Astrocyte (in vitro differentiated cells and primary cell): Measurements from ENCODE around the gene OR1L6. TPM values are rescaled to one million over a fixed set of nuclear protein-coding genes. Genes with fewer than 3 reads are reported as not detected.

ENCODE experiments used
- DNase-seq: peaks from one replicate; pipeline ENCODE4 v3.0.0-alpha.2; 2010; ENCODE audit warnings: low read depth
- FAIRE-seq: peaks from 2 replicates; lab custom pipeline; 2011; peaks lifted over from hg19 to GRCh38; lab: Jason Lieb, UNC
- H2AFZ ChIP-seq: 2 replicates; pipeline ENCODE4 v1.6.0; 2012; ENCODE audit warnings: low read depth, low read length, inconsistent platforms
- H3K27ac ChIP-seq: 2 replicates; pipeline ENCODE4 v1.5.1; 2011; ENCODE audit warnings: low read depth, low read length, inconsistent platforms
- H3K27me3 ChIP-seq: 2 replicates; pipeline ENCODE4 v1.6.0; 2011; ENCODE audit warnings: low read length, inconsistent platforms; ENCODE audit not compliant: insufficient read depth
- H3K36me3 ChIP-seq: 2 replicates; pipeline ENCODE4 v1.5.1; 2011; ENCODE audit warnings: low read length, inconsistent platforms; ENCODE audit not compliant: insufficient read depth
- H3K4me1 ChIP-seq: 2 replicates; pipeline ENCODE4 v1.5.1; 2011; ENCODE audit warnings: low read length, inconsistent platforms; ENCODE audit not compliant: insufficient read depth
- H3K4me2 ChIP-seq: 2 replicates; pipeline ENCODE4 v1.6.0; 2012; ENCODE audit warnings: low read length, inconsistent platforms
- H3K4me3 ChIP-seq: 2 replicates; pipeline ENCODE4 v1.5.1; 2011; ENCODE audit warnings: low read depth, mild to moderate bottlenecking, low read length, inconsistent platforms; ENCODE audit not compliant: insufficient read depth
- H3K79me2 ChIP-seq: 2 replicates; pipeline ENCODE4 v1.6.0; 2012; ENCODE audit warnings: mild to moderate bottlenecking, low read length, inconsistent platforms; ENCODE audit not compliant: insufficient read depth
- H3K9ac ChIP-seq: 2 replicates; pipeline ENCODE4 v1.6.0; 2012; ENCODE audit warnings: mild to moderate bottlenecking, low read length, inconsistent platforms
- H3K9me3 ChIP-seq: 2 replicates; pipeline ENCODE4 v1.5.1; 2012; ENCODE audit warnings: low read depth, mild to moderate bottlenecking, low read length, inconsistent platforms; ENCODE audit not compliant: insufficient read depth
- H4K20me1 ChIP-seq: 2 replicates; pipeline ENCODE4 v1.6.0; 2012; ENCODE audit warnings: low read length, inconsistent platforms; ENCODE audit not compliant: insufficient read depth
- H3K27ac Mint-ChIP-seq: one replicate; pipeline ENCODE4 v1.8.0; 2021; ENCODE audit warnings: mild to moderate bottlenecking, mixed read lengths; ENCODE audit not compliant: unreplicated experiment
- H3K27me3 Mint-ChIP-seq: one replicate; pipeline ENCODE4 v1.8.0; 2021; ENCODE audit warnings: low read depth, mixed read lengths; ENCODE audit not compliant: unreplicated experiment
- H3K36me3 Mint-ChIP-seq: one replicate; pipeline ENCODE4 v1.8.0; 2021; ENCODE audit warnings: low read depth, mixed read lengths; ENCODE audit not compliant: unreplicated experiment
- H3K4me1 Mint-ChIP-seq: one replicate; pipeline ENCODE4 v1.8.0; 2021; ENCODE audit warnings: low read depth, mixed read lengths; ENCODE audit not compliant: unreplicated experiment
- H3K4me3 Mint-ChIP-seq: one replicate; pipeline ENCODE4 v1.8.0; 2021; ENCODE audit warnings: mild to moderate bottlenecking, moderate library complexity, mixed read lengths; ENCODE audit not compliant: unreplicated experiment
- H3K9me3 Mint-ChIP-seq: one replicate; pipeline ENCODE4 v1.8.0; 2021; ENCODE audit warnings: mild to moderate bottlenecking, mixed read lengths; ENCODE audit not compliant: unreplicated experiment
- EZH2 ChIP-seq: IDR thresholded peaks from 2 replicates; pipeline ENCODE4 v1.6.1; 2012; ENCODE audit warnings: mild to moderate bottlenecking, low read length, inconsistent platforms; ENCODE audit not compliant: insufficient read depth
- total RNA-seq: library from RNA; stranded (reverse); gene quantifications from 2 replicates; pipeline ENCODE4 v1.2.1, GENCODE V29; 2021
- TF ChIP-seq, protein P1 (sequence below): IDR thresholded peaks from 2 replicates; pipeline ENCODE4 v1.5.1; 2011; ENCODE audit warnings: low read depth, mild to moderate bottlenecking, inconsistent platforms, low read length, moderate library complexity; ENCODE audit not compliant: insufficient read depth

Gene OR1L6
- total RNA-seq, 1 donor from 2014 or later: not detected

DNA sequence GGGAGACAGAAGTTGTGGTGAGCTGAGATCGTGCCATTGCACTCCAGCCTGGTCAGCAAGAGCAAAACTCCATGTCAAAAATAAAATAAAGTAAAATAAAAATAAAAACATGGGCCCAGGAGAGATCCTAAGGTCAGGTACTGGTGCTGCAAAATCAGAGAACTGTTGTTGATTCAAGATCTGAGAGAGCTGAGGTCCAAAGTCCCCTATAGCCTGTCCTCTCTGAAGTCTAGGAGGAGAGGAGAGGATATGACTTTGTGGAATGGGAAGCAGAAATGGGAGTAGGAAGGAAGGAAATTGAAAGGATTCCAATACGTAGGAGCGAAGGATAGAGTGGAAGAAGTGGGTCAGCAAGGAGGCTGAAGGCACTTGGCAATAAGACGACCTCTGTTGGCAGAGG lies 22.9 kb upstream of the OR1L6 start:
- TF ChIP-seq EZH2: no peak
- TF ChIP-seq, protein P1, sequence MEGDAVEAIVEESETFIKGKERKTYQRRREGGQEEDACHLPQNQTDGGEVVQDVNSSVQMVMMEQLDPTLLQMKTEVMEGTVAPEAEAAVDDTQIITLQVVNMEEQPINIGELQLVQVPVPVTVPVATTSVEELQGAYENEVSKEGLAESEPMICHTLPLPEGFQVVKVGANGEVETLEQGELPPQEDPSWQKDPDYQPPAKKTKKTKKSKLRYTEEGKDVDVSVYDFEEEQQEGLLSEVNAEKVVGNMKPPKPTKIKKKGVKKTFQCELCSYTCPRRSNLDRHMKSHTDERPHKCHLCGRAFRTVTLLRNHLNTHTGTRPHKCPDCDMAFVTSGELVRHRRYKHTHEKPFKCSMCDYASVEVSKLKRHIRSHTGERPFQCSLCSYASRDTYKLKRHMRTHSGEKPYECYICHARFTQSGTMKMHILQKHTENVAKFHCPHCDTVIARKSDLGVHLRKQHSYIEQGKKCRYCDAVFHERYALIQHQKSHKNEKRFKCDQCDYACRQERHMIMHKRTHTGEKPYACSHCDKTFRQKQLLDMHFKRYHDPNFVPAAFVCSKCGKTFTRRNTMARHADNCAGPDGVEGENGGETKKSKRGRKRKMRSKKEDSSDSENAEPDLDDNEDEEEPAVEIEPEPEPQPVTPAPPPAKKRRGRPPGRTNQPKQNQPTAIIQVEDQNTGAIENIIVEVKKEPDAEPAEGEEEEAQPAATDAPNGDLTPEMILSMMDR: no peak
- Mint-ChIP-seq H3K27me3 (no peaks in the 10 kb centered on the region), H3K9me3 (peaks cover 11% of the 10 kb centered on the region), H3K27ac (no peak overlapping the region), H3K36me3 (no peaks in the 10 kb centered on the region), H3K4me1 (no peaks in the 10 kb centered on the region), H3K4me3 (no peak overlapping the region)
- Histone ChIP-seq H3K4me1 (no peaks in the 10 kb centered on the region), H3K4me2 (no peak overlapping the region), H3K79me2 (no peaks in the 10 kb centered on the region), H3K9me3 (peaks cover 7% of the 10 kb centered on the region), H3K9ac (no peak overlapping the region), H3K4me3 (no peak overlapping the region), H3K27ac (no peak overlapping the region), H2AFZ (no peak overlapping the region), H4K20me1 (no peaks in the 10 kb centered on the region), H3K27me3 (no peaks in the 10 kb centered on the region), H3K36me3 (no peaks in the 10 kb centered on the region)
- FAIRE-seq: no peak
- no peak for DNase-seq

DNA sequence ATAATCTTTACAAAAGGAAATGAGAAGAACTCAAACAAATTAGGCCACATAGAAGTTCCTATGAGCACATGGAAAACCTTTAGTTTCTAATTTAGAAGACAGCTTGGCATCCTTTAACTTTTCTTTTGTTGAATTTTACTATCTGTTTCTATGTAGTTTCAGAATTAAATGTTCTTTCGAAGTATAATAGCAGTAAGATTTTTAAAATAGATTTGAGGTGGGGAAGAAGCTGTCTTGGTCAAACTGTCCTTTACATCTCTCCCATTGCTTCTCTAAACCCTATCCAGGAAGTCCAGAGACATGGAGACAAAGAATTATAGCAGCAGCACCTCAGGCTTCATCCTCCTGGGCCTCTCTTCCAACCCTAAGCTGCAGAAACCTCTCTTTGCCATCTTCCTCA lies 18.4 kb upstream of the OR1L6 start, which contains the start of gene OR1L4:
Gene OR1L4, plus strand, starts transcription at position 301 of the 400 bp plus-strand sequence. Its CDS starts 0 bp downstream, at position 301.
- Mint-ChIP-seq H3K4me3 (no peak within 1 kb of the TSS), H3K4me1 (no peaks in the 10 kb centered on the region), H3K27ac (no peak within 1 kb of the TSS), H3K9me3 (peaks cover 17% of the 10 kb centered on the region), H3K27me3 (no peaks in the 10 kb centered on the region), H3K36me3 (no peaks in the 10 kb centered on the region)
- Histone ChIP-seq H3K4me3 (no peak within 1 kb of the TSS), H3K4me2 (no peak within 1 kb of the TSS), H3K27ac (no peak within 1 kb of the TSS), H3K4me1 (no peaks in the 10 kb centered on the region), H3K36me3 (no peaks in the 10 kb centered on the region), H2AFZ (no peak within 1 kb of the TSS), H3K79me2 (no peaks in the 10 kb centered on the region), H3K9me3 (peaks cover 5% of the 10 kb centered on the region), H4K20me1 (no peaks in the 10 kb centered on the region), H3K9ac (no peak within 1 kb of the TSS), H3K27me3 (no peaks in the 10 kb centered on the region)
- TF ChIP-seq, protein P1: no peak
- TF ChIP-seq EZH2: no peak
- no peak for FAIRE-seq
- DNase-seq: no peak

DNA sequence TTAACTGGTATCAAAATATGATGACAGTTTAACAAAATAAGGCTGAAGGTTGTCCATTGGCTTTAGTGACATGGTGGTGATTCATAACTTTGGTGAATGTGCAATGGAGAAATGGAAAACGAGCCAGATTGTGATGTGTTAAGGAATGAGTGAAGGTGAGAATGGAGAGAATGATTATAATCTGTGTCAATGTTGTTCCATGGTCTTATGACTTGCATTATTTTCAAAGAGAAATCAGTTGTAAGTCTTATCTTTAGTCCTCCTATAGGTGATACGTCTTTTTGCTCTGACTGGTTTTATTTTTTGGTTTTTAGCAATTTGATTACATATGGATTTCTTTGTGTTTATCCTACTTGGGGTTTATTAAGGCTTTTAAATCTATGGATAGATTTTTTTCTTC lies 12.7 kb downstream of the OR1L6 start:
- H3K4me2 ChIP-seq: no peak overlapping the region
- no peaks in the 10 kb centered on the region for H3K4me1 Mint-ChIP-seq
- H3K9ac ChIP-seq: no peak overlapping the region
- no peak overlapping the region for H3K27ac ChIP-seq
- H3K27ac Mint-ChIP-seq: no peak overlapping the region
- H3K4me3 ChIP-seq: no peak overlapping the region
- DNase-seq (no peak), FAIRE-seq (no peak)
- no peak overlapping the region for H2AFZ ChIP-seq
- H3K36me3 Mint-ChIP-seq: no peaks in the 10 kb centered on the region
- H3K4me1 ChIP-seq: no peaks in the 10 kb centered on the region
- H3K9me3 ChIP-seq: no peaks in the 10 kb centered on the region
- no peaks in the 10 kb centered on the region for H4K20me1 ChIP-seq
- H3K79me2 ChIP-seq: no peaks in the 10 kb centered on the region
- no peak for TF ChIP-seq EZH2
- TF ChIP-seq, protein P1: no peak
- no peak overlapping the region for H3K4me3 Mint-ChIP-seq
- H3K9me3 Mint-ChIP-seq: peaks cover 11% of the 10 kb centered on the region
- H3K36me3 ChIP-seq: no peaks in the 10 kb centered on the region
- no peaks in the 10 kb centered on the region for H3K27me3 ChIP-seq
- H3K27me3 Mint-ChIP-seq: no peaks in the 10 kb centered on the region
